ENCODE results near the gene CCDC117.

- TF ChIP-seq CTCF (conservative IDR thresholded peaks at IDR 0.05 in 1 of 2, IDR thresholded peaks at IDR 0.05 in 1 of 2; ENCODE audit: low read depth in 1 of 2, low read length in 2 of 2) (no peak), EZH2 (IDR thresholded peaks at IDR 0.05; ENCODE audit: low read length, missing control alignments) (no peak)
Observed at GRCh38 chr22:28798810-28799605, 26.5 kb downstream of the CCDC117 start.
